HepG2 (cell line): Measurements from ENCODE around the gene RAD9A. TPM values are rescaled to one million over a fixed set of nuclear protein-coding genes. Genes with fewer than 3 reads are reported as not detected.

Experiments
- ATAC-seq: fragments of 200-7000 bp; cut with Tn5 transposase; 3 replicates; pipeline ENCODE4 v1.9.1; 2020; ENCODE audit warnings: mild to moderate bottlenecking, moderate library complexity
- BruUV-seq: library from RNA; stranded (reverse); fragments of 400-500 nt; replicated peaks from 2 replicates; lab custom pipeline; 2021; lab: Mats Ljungman, UMichigan
- CTCF ChIA-PET: fragments of 300-600 bp; formaldehyde crosslinking; extraction: SDS; loops from one replicate; lab custom pipeline; 2021; ENCODE audit warnings: low total read pairs, inconsistent platforms, low intra/inter-chr PET ratio; lab: Yijun Ruan, JAX
- POLR2A ChIA-PET: fragments of 350-600 bp; sonication (Branson Sonifier 250); formaldehyde crosslinking; loops from one replicate; lab custom pipeline; 2020; ENCODE audit warnings: antibody characterized with exemption, inconsistent platforms; lab: Yijun Ruan, JAX
- DNase-seq: peaks from one replicate; pipeline ENCODE4 v3.0.0-alpha.2; 2015; ENCODE audit warnings: low spot score
- FAIRE-seq: peaks from 3 replicates; lab custom pipeline; 2011; peaks lifted over from hg19 to GRCh38; lab: Jason Lieb, UNC
- H2AFZ ChIP-seq: one replicate; pipeline ENCODE4 v1.6.1; 2011; ENCODE audit warnings: low read length, inconsistent platforms
- H3K27ac ChIP-seq: fragments of 300-600 bp; 3 replicates; pipeline ENCODE4 v1.8.0; 2011; ENCODE audit warnings: mixed run types, mild to moderate bottlenecking, mixed read lengths, low read length, inconsistent platforms; ENCODE audit not compliant: insufficient read depth; ENCODE audit errors: extremely low read length
- H3K27me3 ChIP-seq, 2 experiments: fragments of 200-600 bp in 1 of 2; 2 replicates in 1 of 2; 3 replicates in 1 of 2; pipeline versions ENCODE4 v1.6.0 to v1.8.0; 2011; ENCODE audit warnings: low read length in 2 of 2, mild to moderate bottlenecking in 2 of 2, moderate library complexity in 2 of 2, inconsistent platforms in 1 of 2; ENCODE audit not compliant: insufficient read depth in 2 of 2, control insufficient read depth in 1 of 2
- H3K36me3 ChIP-seq, 2 experiments: fragments of 200-600 bp in 1 of 2; replicated peaks in 1 of 2; 2 replicates in 1 of 2; 3 replicates in 1 of 2; pipeline versions ENCODE4 v1.5.1 to v1.8.0; 2011; ENCODE audit warnings: low read length in 2 of 2, inconsistent platforms in 1 of 2; ENCODE audit not compliant: insufficient read depth in 2 of 2, control insufficient read depth in 1 of 2
- H3K4me1 ChIP-seq: 2 replicates; pipeline ENCODE4 v1.5.1; 2012; ENCODE audit warnings: low read length, inconsistent platforms; ENCODE audit not compliant: insufficient read depth
- H3K4me2 ChIP-seq: 2 replicates; pipeline ENCODE4 v1.6.0; 2011; ENCODE audit warnings: low read depth, low read length, inconsistent platforms
- H3K4me3 ChIP-seq, 3 experiments: fragments of 200-600 bp in 1 of 3; sonication (generic), shearing (Covaris generic) in 1 of 3; replicated peaks in 1 of 3; 2 replicates each; pipeline ENCODE4 v1.5.1; 2011 to 2016; ENCODE audit warnings: low read length in 3 of 3, inconsistent platforms in 2 of 3, low read depth in 2 of 3, mild to moderate bottlenecking in 2 of 3, control low read depth in 1 of 3, mixed read lengths in 1 of 3; ENCODE audit not compliant: insufficient read depth in 1 of 3
- H3K79me2 ChIP-seq: one replicate; pipeline ENCODE4 v1.6.1; 2011; ENCODE audit warnings: low read length, inconsistent platforms; ENCODE audit not compliant: insufficient read depth
- H3K9ac ChIP-seq: 2 replicates; pipeline ENCODE4 v1.6.0; 2011; ENCODE audit warnings: mild to moderate bottlenecking, low read depth, low read length, inconsistent platforms; ENCODE audit not compliant: insufficient read depth
- H3K9me3 ChIP-seq: 2 replicates; pipeline ENCODE4 v1.5.1; 2012; ENCODE audit warnings: mild to moderate bottlenecking, low read length
- H4K20me1 ChIP-seq: 2 replicates; pipeline ENCODE4 v1.6.0; 2011; ENCODE audit warnings: inconsistent platforms, mild to moderate bottlenecking, low read length, moderate library complexity; ENCODE audit not compliant: insufficient read depth
- EED ChIP-seq: sonication (generic); formaldehyde crosslinking; IDR thresholded peaks from 2 replicates; pipeline ENCODE4 v1.5.0; 2020; ENCODE audit warnings: mild to moderate bottlenecking, missing genetic modification reagents
- MEIS1 ChIP-seq: sonication (generic); formaldehyde crosslinking; IDR thresholded peaks from 2 replicates; pipeline ENCODE4 v1.9.0; 2021; ENCODE audit warnings: mild to moderate bottlenecking, missing genetic modification reagents, moderate library complexity, borderline replicate concordance
- NR1H2 ChIP-seq: sonication (generic); formaldehyde crosslinking; IDR thresholded peaks from 2 replicates; pipeline ENCODE4 v1.8.1; 2022; ENCODE audit warnings: low read depth, missing genetic modification reagents, borderline replicate concordance
- PHF20 ChIP-seq: sonication (generic); formaldehyde crosslinking; IDR thresholded peaks from 2 replicates; pipeline ENCODE4 v1.5.0; 2020; ENCODE audit warnings: mild to moderate bottlenecking, missing genetic modification reagents
- PHF21A ChIP-seq: sonication (generic); formaldehyde crosslinking; IDR thresholded peaks from 2 replicates; pipeline ENCODE4 v1.5.0; 2020; ENCODE audit warnings: mild to moderate bottlenecking, missing genetic modification reagents
- PPARG ChIP-seq: conservative IDR thresholded peaks from 2 replicates; pipeline ENCODE4 v1.6.1; 2016; ENCODE audit warnings: missing biosample characterization, missing genetic modification reagents
- ZNF10 ChIP-seq: sonication (generic); formaldehyde crosslinking; IDR thresholded peaks from 2 replicates; pipeline ENCODE4 v1.4.0; 2020; ENCODE audit warnings: mild to moderate bottlenecking, low read depth, missing genetic modification reagents, borderline replicate concordance
- ZNF121 ChIP-seq: sonication (generic); formaldehyde crosslinking; IDR thresholded peaks from 2 replicates; pipeline ENCODE4 v1.5.0; 2020; ENCODE audit warnings: mild to moderate bottlenecking, missing genetic modification reagents
- WGBS: methylation state at CpG from one replicate; pipeline ENCODE4 v1.1.6; 2017; ENCODE audit warnings: low lambda C conversion rate; 5-methylcytosine and 5-hydroxymethylcytosine counted together
- in situ Hi-C: cut with HindIII; loops from 2 replicates; pipeline ENCODE4 v1.10.0; 2017; ENCODE audit warnings: low pct_unique_long_range_greater_than_20kb; ENCODE audit not compliant: extremely low pct_ligation_motif_present
- intact Hi-C: fragments of 100-400 bp; cut with micrococcal nuclease; formaldehyde crosslinking; loops from one replicate; pipeline ENCODE4 v1.10.0; 2022; ENCODE audit not compliant: unreplicated experiment
- polyA plus RNA-seq, 8 experiments: library from polyadenylated mRNA; depleted of rRNA in 3 of 8; stranded (reverse) in 7 of 8; unstranded in 1 of 8; fragments of >200 nt; fragmentation: Illumina TruSeq in 4 of 8; extraction: Trizol in 4 of 8; gene quantifications; 2 replicates each; pipeline versions ENCODE4 v1.2.1 to v1.2.3, GENCODE V29; 2011 to 2016; ENCODE audit warnings: low read depth in 4 of 8, missing spikeins in 1 of 8, mixed read lengths in 1 of 8; ENCODE audit not compliant: insufficient read depth in 1 of 8
- total RNA-seq, 5 experiments: library from RNA; depleted of rRNA; stranded (reverse); fragments of >200 nt; fragmentation: Illumina TruSeq; extraction: Trizol; gene quantifications; 2 replicates each; pipeline ENCODE4 v1.2.3, GENCODE V29; 2016; ENCODE audit warnings: low read depth in 1 of 5
- TF ChIP-seq, protein P1 (sequence below): sonication (generic); formaldehyde crosslinking; IDR thresholded peaks from 2 replicates; pipeline ENCODE4 v1.8.1; 2022; ENCODE audit warnings: mild to moderate bottlenecking, missing genetic modification reagents
- TF ChIP-seq, protein P2 (sequence below): sonication (generic); formaldehyde crosslinking; IDR thresholded peaks from 2 replicates; pipeline ENCODE4 v1.5.1; 2020; ENCODE audit warnings: mild to moderate bottlenecking, missing genetic modification reagents, moderate library complexity

Gene RAD9A
- total and polyA plus RNA-seq, 2 of the 13 experiments (the other 11 are each of a cell fraction or from before 2014, with no cell fraction given) = 10.1 to 15.7 TPM

DNA sequence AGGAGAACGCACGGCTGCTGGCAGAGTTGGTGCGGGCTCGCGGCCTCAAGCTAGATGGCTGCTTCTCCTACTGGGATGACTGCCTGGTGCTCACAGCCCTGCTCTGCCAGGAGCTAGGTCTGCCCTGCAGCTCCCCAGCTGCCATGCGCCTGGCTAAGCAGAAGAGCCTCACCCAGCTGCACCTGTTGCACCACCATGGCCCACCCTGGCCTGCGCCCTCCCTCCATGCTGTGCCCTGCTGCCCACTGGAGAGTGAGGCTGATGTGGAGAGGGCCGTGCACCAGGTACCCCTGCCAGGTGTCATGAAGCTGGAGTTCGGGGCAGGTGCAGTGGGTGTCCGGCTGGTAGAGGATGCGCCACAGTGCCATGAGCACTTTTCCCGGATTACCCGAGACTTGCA, 31.7 kb downstream of the RAD9A start:
- no peak for FAIRE-seq
- H3K4me3 ChIP-seq = no peak overlapping the region
- H3K4me2 ChIP-seq = no peak overlapping the region
- ChIA-PET CTCF (no interaction called here), POLR2A (interaction anchor here (1.0 to 7.4 kb wide), 2 partner anchors 20 to 34 kb away, joined by 3 to 78 read pairs; partner anchors contain the start of genes PPP1CA and TBC1D10C)
- H3K27ac ChIP-seq = no peak overlapping the region
- peaks cover 3 to 14% of the 10 kb centered on the region in 2 experiments; a peak in 2 of 5 replicates for H3K27me3 ChIP-seq
- intact Hi-C loops = no loop called here
- H3K4me1 ChIP-seq = peaks cover 53% of the 10 kb centered on the region
- no peaks in the 10 kb centered on the region for H3K36me3 ChIP-seq
- no peak overlapping the region for H3K9ac ChIP-seq
- no peak overlapping the region for H2AFZ ChIP-seq
- DNase-seq = no peak
- H3K79me2 ChIP-seq = peaks cover 2% of the 10 kb centered on the region
- ATAC-seq = no peak
- TF ChIP-seq PHF20 (CRISPR knock-in tag) (no peak), ZNF10 (CRISPR knock-in tag) (no peak), PHF21A (no peak), EED (CRISPR knock-in tag) (no peak), PPARG (CRISPR knock-in tag) (no peak), ZNF121 (CRISPR knock-in tag) (no peak)
- no TSS peak for BruUV-seq
- H4K20me1 ChIP-seq = no peaks in the 10 kb centered on the region
- 78% methylated on average over 7 of the region's 13 CpGs for WGBS
- H3K9me3 ChIP-seq = no peaks in the 10 kb centered on the region
- in situ Hi-C loops = no loop called here

DNA sequence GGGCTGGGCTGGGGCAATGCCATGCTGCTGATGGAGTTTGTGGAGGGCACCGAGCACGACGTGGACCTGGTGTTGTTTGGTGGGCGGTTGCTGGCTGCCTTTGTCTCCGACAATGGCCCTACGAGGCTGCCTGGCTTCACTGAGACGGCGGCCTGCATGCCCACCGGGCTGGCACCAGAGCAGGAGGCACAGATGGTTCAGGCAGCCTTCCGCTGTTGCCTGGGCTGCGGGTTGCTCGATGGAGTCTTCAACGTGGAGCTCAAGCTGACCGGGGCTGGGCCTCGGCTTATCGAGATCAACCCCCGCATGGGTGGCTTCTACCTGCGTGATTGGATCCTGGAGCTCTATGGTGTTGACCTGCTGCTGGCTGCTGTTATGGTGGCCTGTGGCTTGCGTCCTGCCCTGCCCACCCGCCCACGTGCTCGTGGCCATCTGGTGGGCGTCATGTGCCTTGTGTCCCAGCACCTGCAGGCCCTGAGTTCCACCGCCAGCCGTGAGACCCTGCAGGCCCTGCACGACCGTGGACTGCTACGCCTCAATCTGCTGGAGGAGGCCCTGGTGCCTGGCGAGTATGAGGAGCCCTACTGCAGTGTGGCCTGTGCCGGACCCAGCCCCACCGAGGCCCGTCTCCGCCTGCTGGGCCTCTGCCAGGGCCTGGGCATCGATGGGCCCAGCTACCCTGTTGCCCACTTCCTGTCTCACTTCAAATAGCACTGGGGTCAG, 32.3 kb downstream of the RAD9A start:
- Histone ChIP-seq H3K9ac (no peak overlapping the region), H3K9me3 (no peaks in the 10 kb centered on the region), H4K20me1 (no peaks in the 10 kb centered on the region), H3K4me1 (peaks cover 54% of the 10 kb centered on the region), H3K27me3 (peaks cover 1 to 9% of the 10 kb centered on the region in 2 experiments; a peak in 2 of 5 replicates), H2AFZ (no peak overlapping the region), H3K36me3 (no peaks in the 10 kb centered on the region), H3K4me2 (no peak overlapping the region), H3K79me2 (peaks cover 8% of the 10 kb centered on the region), H3K4me3 (no peak overlapping the region), H3K27ac (no peak overlapping the region)
- no TSS peak for BruUV-seq
- ChIA-PET CTCF (no interaction called here), POLR2A (interaction anchor here (0.6 to 7.4 kb wide), 6 partner anchors 20 to 50 kb away, joined by 3 to 78 read pairs (median 4); partner anchors contain the start of genes CLCF1, CORO1B, PPP1CA and TBC1D10C)
- WGBS = 59% methylated on average over 10 of the region's 34 CpGs
- ATAC-seq (no peak), DNase-seq (no peak), FAIRE-seq (no peak)
- in situ Hi-C loops (no loop called here), intact Hi-C loops (no loop called here)
- TF ChIP-seq MEIS1 (CRISPR knock-in tag) (no peak), NR1H2 (no peak), PHF21A (no peak)
- TF ChIP-seq, protein P1, sequence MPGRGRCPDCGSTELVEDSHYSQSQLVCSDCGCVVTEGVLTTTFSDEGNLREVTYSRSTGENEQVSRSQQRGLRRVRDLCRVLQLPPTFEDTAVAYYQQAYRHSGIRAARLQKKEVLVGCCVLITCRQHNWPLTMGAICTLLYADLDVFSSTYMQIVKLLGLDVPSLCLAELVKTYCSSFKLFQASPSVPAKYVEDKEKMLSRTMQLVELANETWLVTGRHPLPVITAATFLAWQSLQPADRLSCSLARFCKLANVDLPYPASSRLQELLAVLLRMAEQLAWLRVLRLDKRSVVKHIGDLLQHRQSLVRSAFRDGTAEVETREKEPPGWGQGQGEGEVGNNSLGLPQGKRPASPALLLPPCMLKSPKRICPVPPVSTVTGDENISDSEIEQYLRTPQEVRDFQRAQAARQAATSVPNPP (CRISPR knock-in tag) = no peak
- TF ChIP-seq, protein P2, sequence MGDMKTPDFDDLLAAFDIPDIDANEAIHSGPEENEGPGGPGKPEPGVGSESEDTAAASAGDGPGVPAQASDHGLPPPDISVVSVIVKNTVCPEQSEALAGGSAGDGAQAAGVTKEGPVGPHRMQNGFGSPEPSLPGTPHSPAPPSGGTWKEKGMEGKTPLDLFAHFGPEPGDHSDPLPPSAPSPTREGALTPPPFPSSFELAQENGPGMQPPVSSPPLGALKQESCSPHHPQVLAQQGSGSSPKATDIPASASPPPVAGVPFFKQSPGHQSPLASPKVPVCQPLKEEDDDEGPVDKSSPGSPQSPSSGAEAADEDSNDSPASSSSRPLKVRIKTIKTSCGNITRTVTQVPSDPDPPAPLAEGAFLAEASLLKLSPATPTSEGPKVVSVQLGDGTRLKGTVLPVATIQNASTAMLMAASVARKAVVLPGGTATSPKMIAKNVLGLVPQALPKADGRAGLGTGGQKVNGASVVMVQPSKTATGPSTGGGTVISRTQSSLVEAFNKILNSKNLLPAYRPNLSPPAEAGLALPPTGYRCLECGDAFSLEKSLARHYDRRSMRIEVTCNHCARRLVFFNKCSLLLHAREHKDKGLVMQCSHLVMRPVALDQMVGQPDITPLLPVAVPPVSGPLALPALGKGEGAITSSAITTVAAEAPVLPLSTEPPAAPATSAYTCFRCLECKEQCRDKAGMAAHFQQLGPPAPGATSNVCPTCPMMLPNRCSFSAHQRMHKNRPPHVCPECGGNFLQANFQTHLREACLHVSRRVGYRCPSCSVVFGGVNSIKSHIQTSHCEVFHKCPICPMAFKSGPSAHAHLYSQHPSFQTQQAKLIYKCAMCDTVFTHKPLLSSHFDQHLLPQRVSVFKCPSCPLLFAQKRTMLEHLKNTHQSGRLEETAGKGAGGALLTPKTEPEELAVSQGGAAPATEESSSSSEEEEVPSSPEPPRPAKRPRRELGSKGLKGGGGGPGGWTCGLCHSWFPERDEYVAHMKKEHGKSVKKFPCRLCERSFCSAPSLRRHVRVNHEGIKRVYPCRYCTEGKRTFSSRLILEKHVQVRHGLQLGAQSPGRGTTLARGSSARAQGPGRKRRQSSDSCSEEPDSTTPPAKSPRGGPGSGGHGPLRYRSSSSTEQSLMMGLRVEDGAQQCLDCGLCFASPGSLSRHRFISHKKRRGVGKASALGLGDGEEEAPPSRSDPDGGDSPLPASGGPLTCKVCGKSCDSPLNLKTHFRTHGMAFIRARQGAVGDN (CRISPR knock-in tag) = peak; percentile 29; the same call in 1 of the 2 replicates
